WTC11 (cell line): ENCODE results near the gene CCDC157. TPM values are rescaled to one million over a fixed set of nuclear protein-coding genes. Genes with fewer than 3 reads are reported as not detected.

Experiments
- ATAC-seq: fragments of 200-7000 bp; cut with Tn5 transposase; 2 replicates; pipeline ENCODE4 v1.10.0; 2021; ENCODE audit warnings: mild to moderate bottlenecking, moderate library complexity
- CTCF ChIA-PET: fragments of 300-600 bp; sonication (Branson Sonifier 250); formaldehyde crosslinking; loops from one replicate; lab custom pipeline; 2021; ENCODE audit warnings: antibody characterized with exemption; lab: Charles Lee
- POLR2A ChIA-PET: fragments of 350-600 bp; sonication (Branson Sonifier 250); formaldehyde crosslinking; loops from one replicate; lab custom pipeline; 2021; ENCODE audit warnings: antibody characterized with exemption; lab: Charles Lee
- DNase-seq: peaks from one replicate; pipeline ENCODE4 v3.0.0; 2021; ENCODE audit warnings: low spot score
- H3K27ac Mint-ChIP-seq: 2 replicates; pipeline ENCODE4 v1.8.0; 2021; ENCODE audit warnings: mixed read lengths
- H3K27me3 Mint-ChIP-seq: 2 replicates; pipeline ENCODE4 v1.8.0; 2021; ENCODE audit warnings: low read depth, mild to moderate bottlenecking, moderate library complexity, mixed read lengths
- H3K36me3 Mint-ChIP-seq: 2 replicates; pipeline ENCODE4 v1.8.0; 2021; ENCODE audit warnings: mixed read lengths
- H3K4me1 Mint-ChIP-seq: 2 replicates; pipeline ENCODE4 v1.8.0; 2022; ENCODE audit warnings: mixed read lengths
- H3K4me3 Mint-ChIP-seq: 2 replicates; pipeline ENCODE4 v1.8.0; 2021; ENCODE audit warnings: mild to moderate bottlenecking, moderate library complexity, mixed read lengths
- H3K9me3 Mint-ChIP-seq: 2 replicates; pipeline ENCODE4 v1.8.0; 2021; ENCODE audit warnings: mixed read lengths
- CBFB ChIP-seq: sonication (generic); formaldehyde crosslinking; IDR thresholded peaks from 2 replicates; pipeline ENCODE4 v1.8.1; 2022; ENCODE audit warnings: mild to moderate bottlenecking, low read depth, missing genetic modification reagents
- CREB1 ChIP-seq: sonication (generic); formaldehyde crosslinking; IDR thresholded peaks from 2 replicates; pipeline ENCODE4 v1.8.0; 2023; ENCODE audit warnings: mild to moderate bottlenecking, missing genetic modification reagents
- FOXP4 ChIP-seq: sonication (generic); formaldehyde crosslinking; IDR thresholded peaks from 2 replicates; pipeline ENCODE4 v1.8.0; 2022; ENCODE audit warnings: mild to moderate bottlenecking, missing genetic modification reagents
- GTF2I ChIP-seq: fragments of 250-450 bp; sonication (Bioruptor Pico); conservative IDR thresholded peaks from 2 replicates; pipeline ENCODE4 v1.4.0; 2021; ENCODE audit warnings: mild to moderate bottlenecking
- STAT6 ChIP-seq: sonication (generic); formaldehyde crosslinking; conservative IDR thresholded peaks from 2 replicates; pipeline ENCODE4 v1.8.1; 2023; ENCODE audit warnings: mild to moderate bottlenecking, low read depth, missing genetic modification reagents, moderate library complexity
- ZBTB21 ChIP-seq: sonication (generic); formaldehyde crosslinking; IDR thresholded peaks from 2 replicates; pipeline ENCODE4 v1.8.1; 2023; ENCODE audit warnings: mild to moderate bottlenecking, missing genetic modification reagents, borderline replicate concordance
- ZNF138 ChIP-seq: sonication (generic); formaldehyde crosslinking; conservative IDR thresholded peaks from 2 replicates; pipeline ENCODE4 v1.8.1; 2022; ENCODE audit warnings: mild to moderate bottlenecking, moderate library complexity, missing genetic modification reagents
- ZNF232 ChIP-seq: sonication (generic); formaldehyde crosslinking; IDR thresholded peaks from 2 replicates; pipeline ENCODE4 v1.8.0; 2022; ENCODE audit warnings: mild to moderate bottlenecking, missing genetic modification reagents
- ZNF263 ChIP-seq: sonication (generic); formaldehyde crosslinking; IDR thresholded peaks from 2 replicates; pipeline ENCODE4 v1.8.1; 2022; ENCODE audit warnings: low read depth, mild to moderate bottlenecking, moderate library complexity, missing genetic modification reagents
- ZNF512 ChIP-seq: sonication (generic); formaldehyde crosslinking; IDR thresholded peaks from 2 replicates; pipeline ENCODE4 v1.8.1; 2022; ENCODE audit warnings: missing genetic modification reagents, borderline replicate concordance
- ZNF532 ChIP-seq: fragments of 250-450 bp; sonication (Bioruptor Pico); IDR thresholded peaks from 2 replicates; pipeline ENCODE4 v1.9.0; 2021; ENCODE audit warnings: mild to moderate bottlenecking, borderline replicate concordance
- ZNF671 ChIP-seq: fragments of 250-450 bp; sonication (Bioruptor Pico); IDR thresholded peaks from 2 replicates; pipeline ENCODE4 v1.8.0; 2021; ENCODE audit warnings: mild to moderate bottlenecking
- total RNA-seq: library from RNA; stranded (reverse); gene quantifications from 3 replicates; pipeline ENCODE4 v1.2.3, GENCODE V29; 2021
- TF ChIP-seq, protein P1 (sequence below): fragments of 250-450 bp; sonication (Bioruptor Pico); conservative IDR thresholded peaks from 2 replicates; pipeline ENCODE4 v1.9.0; 2021; ENCODE audit warnings: mild to moderate bottlenecking
- TF ChIP-seq, protein P2 (sequence below): fragments of 250-450 bp; sonication (Bioruptor Pico); IDR thresholded peaks from 2 replicates; pipeline ENCODE4 v2.1.2; 2022; ENCODE audit warnings: mild to moderate bottlenecking, moderate library complexity
- TF ChIP-seq, protein P3 (sequence below): sonication (generic); formaldehyde crosslinking; IDR thresholded peaks from 2 replicates; pipeline ENCODE4 v1.8.1; 2022; ENCODE audit warnings: mild to moderate bottlenecking, moderate library complexity, missing genetic modification reagents
- TF ChIP-seq, protein P4 (sequence below): sonication (generic); formaldehyde crosslinking; IDR thresholded peaks from 2 replicates; pipeline ENCODE4 v1.8.1; 2022; ENCODE audit warnings: low read depth, mild to moderate bottlenecking, moderate library complexity, missing genetic modification reagents, borderline replicate concordance

CCDC157 gene
- total RNA-seq, 1 experiment from 2014 or later, result 6.5 TPM

DNA sequence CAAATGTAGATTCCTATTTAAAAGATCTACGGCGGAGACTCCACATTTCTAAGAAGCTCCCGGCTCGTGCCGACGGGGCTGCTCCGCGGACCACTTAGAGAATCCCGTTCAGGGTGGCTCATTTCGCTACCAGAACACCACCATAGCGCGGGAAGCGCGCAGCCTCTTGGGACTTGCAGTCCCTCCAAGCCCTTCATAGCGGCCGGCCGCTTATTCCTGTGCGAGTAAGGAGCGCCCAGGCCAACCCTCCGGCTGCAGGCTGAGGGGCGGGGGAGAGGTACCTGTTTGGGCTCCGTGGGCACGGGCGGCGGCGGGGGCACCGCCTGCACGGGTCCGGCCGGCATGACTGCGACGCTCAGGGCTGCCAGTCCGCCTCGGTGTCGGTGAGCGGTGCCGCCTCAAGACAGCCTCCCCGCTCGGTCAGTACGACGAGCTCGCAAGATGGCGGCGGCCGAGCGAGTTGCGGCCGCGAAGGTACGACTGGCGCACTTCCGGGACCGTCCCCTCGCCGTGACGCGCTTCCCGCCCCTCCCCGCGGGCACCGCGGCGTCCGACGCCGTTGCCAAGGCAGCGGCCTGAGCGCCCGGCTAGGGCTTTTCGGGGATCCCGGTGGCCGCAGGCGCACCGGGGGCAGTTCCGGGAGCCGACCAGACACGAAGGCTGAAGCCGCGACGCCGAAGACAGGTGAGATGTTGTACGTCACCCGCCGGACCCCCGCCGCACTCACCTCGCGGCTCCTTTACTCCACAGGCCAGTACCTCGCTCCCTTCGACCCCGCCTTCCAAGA is at the start of gene CCDC157, which contains the start of gene SF3A1 (continued):
- TF ChIP-seq, protein P1, sequence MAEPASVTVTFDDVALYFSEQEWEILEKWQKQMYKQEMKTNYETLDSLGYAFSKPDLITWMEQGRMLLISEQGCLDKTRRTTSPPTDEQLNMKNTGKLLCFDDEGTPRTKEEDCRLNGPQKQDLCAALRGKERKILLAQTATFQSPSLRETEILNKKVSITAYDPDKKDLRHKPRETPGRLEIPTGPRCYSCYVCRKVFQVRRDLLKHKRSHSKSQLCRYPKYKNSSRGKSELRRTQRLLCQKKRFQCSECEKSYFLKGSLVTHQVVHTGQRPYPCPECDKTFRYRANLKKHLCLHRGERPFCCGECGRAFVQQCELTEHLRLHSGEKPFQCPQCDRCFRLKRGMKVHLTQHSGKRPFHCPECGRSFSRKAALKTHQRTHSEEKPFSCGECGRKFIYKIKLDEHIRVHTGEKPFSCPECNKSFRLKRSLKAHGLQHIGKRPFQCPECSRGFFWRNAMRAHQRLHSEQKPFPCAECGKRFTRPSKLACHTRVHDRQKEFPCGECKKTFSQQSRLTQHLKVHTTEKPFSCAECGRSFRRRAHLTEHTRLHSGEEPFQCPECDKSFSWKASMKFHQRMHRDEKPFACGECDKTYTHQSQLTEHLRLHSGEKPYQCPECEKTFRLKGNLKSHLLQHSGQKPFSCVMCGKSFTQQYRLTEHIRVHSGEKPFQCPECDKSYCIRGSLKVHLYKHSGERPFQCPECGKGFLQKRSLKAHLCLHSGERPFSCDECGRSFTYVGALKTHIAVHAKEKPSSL (CRISPR knock-in tag), result no peak
- TF ChIP-seq, protein P2, sequence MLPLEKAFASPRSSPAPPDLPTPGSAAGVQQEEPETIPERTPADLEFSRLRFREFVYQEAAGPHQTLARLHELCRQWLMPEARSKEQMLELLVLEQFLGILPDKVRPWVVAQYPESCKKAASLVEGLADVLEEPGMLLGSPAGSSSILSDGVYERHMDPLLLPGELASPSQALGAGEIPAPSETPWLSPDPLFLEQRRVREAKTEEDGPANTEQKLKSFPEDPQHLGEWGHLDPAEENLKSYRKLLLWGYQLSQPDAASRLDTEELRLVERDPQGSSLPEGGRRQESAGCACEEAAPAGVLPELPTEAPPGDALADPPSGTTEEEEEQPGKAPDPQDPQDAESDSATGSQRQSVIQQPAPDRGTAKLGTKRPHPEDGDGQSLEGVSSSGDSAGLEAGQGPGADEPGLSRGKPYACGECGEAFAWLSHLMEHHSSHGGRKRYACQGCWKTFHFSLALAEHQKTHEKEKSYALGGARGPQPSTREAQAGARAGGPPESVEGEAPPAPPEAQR (CRISPR knock-in tag), result no peak
- TF ChIP-seq ZNF263 (CRISPR knock-in tag) (no peak), ZNF138 (no peak), ZNF232 (CRISPR knock-in tag) (peak; percentile 66; the same call in 1 of the 2 replicates), STAT6 (no peak), ZNF512 (CRISPR knock-in tag) (no peak)
- TF ChIP-seq, all 79 proteins: peak for 25

- Mint-ChIP-seq H3K27me3 (no peaks in the 10 kb centered on the region), H3K36me3 (no peaks in the 10 kb centered on the region), H3K4me3 (no peak overlapping the region), H3K27ac (no peak overlapping the region), H3K9me3 (no peaks in the 10 kb centered on the region), H3K4me1 (peaks cover 10% of the 10 kb centered on the region)
- ChIA-PET CTCF (interaction anchor here (0.5 kb wide), 1 partner anchor 730 kb away, joined by 4 read pairs; no protein-coding TSS in a partner anchor), POLR2A (no interaction called here)
- no peak for ATAC-seq
- no peak for DNase-seq
- TF ChIP-seq ZNF532 (CRISPR knock-in tag), result no peak
- TF ChIP-seq CREB1, result no peak
- no peak for TF ChIP-seq FOXP4 (CRISPR knock-in tag)
- TF ChIP-seq ZBTB21, result no peak
- TF ChIP-seq, protein P3, sequence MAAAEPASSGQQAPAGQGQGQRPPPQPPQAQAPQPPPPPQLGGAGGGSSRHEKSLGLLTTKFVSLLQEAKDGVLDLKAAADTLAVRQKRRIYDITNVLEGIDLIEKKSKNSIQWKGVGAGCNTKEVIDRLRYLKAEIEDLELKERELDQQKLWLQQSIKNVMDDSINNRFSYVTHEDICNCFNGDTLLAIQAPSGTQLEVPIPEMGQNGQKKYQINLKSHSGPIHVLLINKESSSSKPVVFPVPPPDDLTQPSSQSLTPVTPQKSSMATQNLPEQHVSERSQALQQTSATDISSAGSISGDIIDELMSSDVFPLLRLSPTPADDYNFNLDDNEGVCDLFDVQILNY, result no peak
- TF ChIP-seq GTF2I (CRISPR knock-in tag), result no peak
- TF ChIP-seq, protein P4, sequence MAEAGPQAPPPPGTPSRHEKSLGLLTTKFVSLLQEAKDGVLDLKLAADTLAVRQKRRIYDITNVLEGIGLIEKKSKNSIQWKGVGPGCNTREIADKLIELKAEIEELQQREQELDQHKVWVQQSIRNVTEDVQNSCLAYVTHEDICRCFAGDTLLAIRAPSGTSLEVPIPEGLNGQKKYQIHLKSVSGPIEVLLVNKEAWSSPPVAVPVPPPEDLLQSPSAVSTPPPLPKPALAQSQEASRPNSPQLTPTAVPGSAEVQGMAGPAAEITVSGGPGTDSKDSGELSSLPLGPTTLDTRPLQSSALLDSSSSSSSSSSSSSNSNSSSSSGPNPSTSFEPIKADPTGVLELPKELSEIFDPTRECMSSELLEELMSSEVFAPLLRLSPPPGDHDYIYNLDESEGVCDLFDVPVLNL, result no peak
- no peak for TF ChIP-seq ZNF671 (CRISPR knock-in tag)
- TF ChIP-seq CBFB (CRISPR knock-in tag), result no peak
Measured at GRCh38 chr22:30307041-30307574, 49.7 kb upstream of the CCDC157 start.
